A673 (cell line): ENCODE data around the gene ESRRA.

ENCODE experiments used
- EZH2 ChIP-seq: fragments of 200-600 bp; sonication (generic); IDR thresholded peaks from 2 replicates; pipeline ENCODE4 v1.6.1; 2017; ENCODE audit warnings: borderline replicate concordance, low read depth, mild to moderate bottlenecking, mixed read lengths, antibody characterized with exemption, low read length; ENCODE audit not compliant: poor library complexity, severe bottlenecking
- TF ChIP-seq, protein P1 (sequence below): fragments of 300-800, 200-600 bp; sonication (generic); conservative IDR thresholded peaks from 2 replicates; pipeline ENCODE4 v1.5.1; 2017; ENCODE audit warnings: low read depth, mild to moderate bottlenecking, antibody characterized with exemption, low read length, moderate library complexity, mixed read lengths

GRCh38 chr11:64304032-64304315 lies 1.4 kb upstream of the ESRRA start:
- TF ChIP-seq EZH2, result no peak
- TF ChIP-seq, protein P1, sequence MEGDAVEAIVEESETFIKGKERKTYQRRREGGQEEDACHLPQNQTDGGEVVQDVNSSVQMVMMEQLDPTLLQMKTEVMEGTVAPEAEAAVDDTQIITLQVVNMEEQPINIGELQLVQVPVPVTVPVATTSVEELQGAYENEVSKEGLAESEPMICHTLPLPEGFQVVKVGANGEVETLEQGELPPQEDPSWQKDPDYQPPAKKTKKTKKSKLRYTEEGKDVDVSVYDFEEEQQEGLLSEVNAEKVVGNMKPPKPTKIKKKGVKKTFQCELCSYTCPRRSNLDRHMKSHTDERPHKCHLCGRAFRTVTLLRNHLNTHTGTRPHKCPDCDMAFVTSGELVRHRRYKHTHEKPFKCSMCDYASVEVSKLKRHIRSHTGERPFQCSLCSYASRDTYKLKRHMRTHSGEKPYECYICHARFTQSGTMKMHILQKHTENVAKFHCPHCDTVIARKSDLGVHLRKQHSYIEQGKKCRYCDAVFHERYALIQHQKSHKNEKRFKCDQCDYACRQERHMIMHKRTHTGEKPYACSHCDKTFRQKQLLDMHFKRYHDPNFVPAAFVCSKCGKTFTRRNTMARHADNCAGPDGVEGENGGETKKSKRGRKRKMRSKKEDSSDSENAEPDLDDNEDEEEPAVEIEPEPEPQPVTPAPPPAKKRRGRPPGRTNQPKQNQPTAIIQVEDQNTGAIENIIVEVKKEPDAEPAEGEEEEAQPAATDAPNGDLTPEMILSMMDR, result no peak
